IMR-90 (cell line): ENCODE results near the gene IFTAP. TPM values are rescaled to one million over a fixed set of nuclear protein-coding genes. Genes with fewer than 3 reads are reported as not detected.

ENCODE experiments used
- ATAC-seq: fragments of 200-7000 bp; cut with Tn5 transposase; 2 replicates; pipeline ENCODE4 v1.9.1; 2020; ENCODE audit warnings: low read depth, mild to moderate bottlenecking, moderate library complexity
- BruUV-seq: library from RNA; stranded (reverse); fragments of 400-500 nt; replicated peaks from 2 replicates; lab custom pipeline; 2021; lab: Mats Ljungman, UMichigan
- CTCF ChIA-PET: fragments of 300-600 bp; formaldehyde crosslinking; extraction: SDS; loops from one replicate; lab custom pipeline; 2021; ENCODE audit warnings: antibody characterized with exemption; lab: Yijun Ruan, JAX
- POLR2A ChIA-PET: fragments of 300-600 bp; sonication (Branson Sonifier 250); formaldehyde crosslinking; loops from one replicate; lab custom pipeline; 2022; ENCODE audit warnings: antibody characterized with exemption; ENCODE audit not compliant: unreplicated experiment; lab: Charles Lee
- DNase-seq: peaks from one replicate; pipeline ENCODE4 v3.0.0; 2013
- H2AFZ ChIP-seq: replicated peaks from 2 replicates; pipeline ENCODE3; 2013; ENCODE audit warnings: low read length, mild to moderate bottlenecking; ENCODE audit not compliant: poor library complexity
- H2AK5ac ChIP-seq: 2 replicates; pipeline ENCODE4 v1.6.1; 2013; ENCODE audit warnings: low read depth, low read length, inconsistent platforms
- H2AK9ac ChIP-seq: replicated peaks from 2 replicates; pipeline ENCODE3; 2013; ENCODE audit warnings: mild to moderate bottlenecking, low read depth, low read length, moderate library complexity; ENCODE audit not compliant: poor library complexity
- H2BK120ac ChIP-seq: 2 replicates; pipeline ENCODE4 v1.6.1; 2013; ENCODE audit warnings: low read depth, low read length, inconsistent platforms
- H2BK15ac ChIP-seq: 3 replicates; pipeline ENCODE4 v1.6.1; 2013; ENCODE audit warnings: low read depth, low read length, inconsistent platforms
- H2BK20ac ChIP-seq: 2 replicates; pipeline ENCODE4 v1.6.1; 2013; ENCODE audit warnings: low read depth, mild to moderate bottlenecking, inconsistent platforms, low read length, moderate library complexity
- H2BK5ac ChIP-seq: 2 replicates; pipeline ENCODE4 v1.6.1; 2013; ENCODE audit warnings: mild to moderate bottlenecking, low read depth, low read length, inconsistent platforms; ENCODE audit not compliant: poor library complexity, severe bottlenecking
- H3K14ac ChIP-seq: replicated peaks from 2 replicates; pipeline ENCODE4 v1.6.1; 2013; ENCODE audit warnings: low read depth, low read length, inconsistent platforms
- H3K18ac ChIP-seq: 2 replicates; pipeline ENCODE4 v1.6.1; 2013; ENCODE audit warnings: low read depth, low read length, control low read depth
- H3K23ac ChIP-seq: 2 replicates; pipeline ENCODE4 v1.6.1; 2013; ENCODE audit warnings: low read depth, low read length, inconsistent platforms
- H3K27ac ChIP-seq: 2 replicates; pipeline ENCODE4 v1.5.1; 2013; ENCODE audit warnings: mild to moderate bottlenecking, control low read depth, low read length; ENCODE audit not compliant: insufficient read depth
- H3K27me3 ChIP-seq: 2 replicates; pipeline ENCODE4 v1.6.1; 2013; ENCODE audit warnings: low read length; ENCODE audit not compliant: control insufficient read depth, insufficient read depth
- H3K36me3 ChIP-seq: 2 replicates; pipeline ENCODE4 v1.6.1; 2013; ENCODE audit warnings: low read length, mixed read lengths; ENCODE audit not compliant: control insufficient read depth, insufficient read depth
- H3K4ac ChIP-seq: 2 replicates; pipeline ENCODE4 v1.6.1; 2013; ENCODE audit warnings: low read depth, low read length, inconsistent platforms
- H3K4me1 ChIP-seq: 2 replicates; pipeline ENCODE4 v1.6.1; 2013; ENCODE audit warnings: low read length, mixed read lengths; ENCODE audit not compliant: control insufficient read depth, insufficient read depth
- H3K4me2 ChIP-seq: 2 replicates; pipeline ENCODE4 v1.6.1; 2013; ENCODE audit warnings: low read depth, mild to moderate bottlenecking, control low read depth, low read length, moderate library complexity
- H3K4me3 ChIP-seq: 2 replicates; pipeline ENCODE4 v1.5.1; 2013; ENCODE audit warnings: low read depth, mild to moderate bottlenecking, control low read depth, low read length, moderate library complexity; ENCODE audit not compliant: insufficient read depth
- H3K56ac ChIP-seq: 2 replicates; pipeline ENCODE4 v1.6.1; 2013; ENCODE audit warnings: low read length, inconsistent platforms; ENCODE audit not compliant: insufficient read depth; ENCODE audit errors: extremely low read depth
- H3K79me1 ChIP-seq, 2 experiments: 2 replicates each; pipeline ENCODE4 v1.6.1; 2013; ENCODE audit warnings: low read length in 2 of 2, inconsistent platforms in 1 of 2, low read depth in 1 of 2
- H3K9ac ChIP-seq: 2 replicates; pipeline ENCODE4 v1.6.1; 2013; ENCODE audit warnings: low read depth, low read length, control low read depth
- H3K9me1 ChIP-seq: 2 replicates; pipeline ENCODE4 v1.6.1; 2013; ENCODE audit warnings: low read length, inconsistent platforms; ENCODE audit not compliant: insufficient read depth
- H3K9me3 ChIP-seq: 2 replicates; pipeline ENCODE4 v1.6.1; 2013; ENCODE audit warnings: low read length; ENCODE audit not compliant: control insufficient read depth, insufficient read depth
- H4K20me1 ChIP-seq: 2 replicates; pipeline ENCODE4 v1.6.1; 2013; ENCODE audit warnings: low read length, inconsistent platforms; ENCODE audit not compliant: insufficient read depth
- H4K5ac ChIP-seq: 2 replicates; pipeline ENCODE4 v1.6.1; 2013; ENCODE audit warnings: mild to moderate bottlenecking, low read depth, low read length, control low read depth
- H4K8ac ChIP-seq, 2 experiments: 2 replicates each; pipeline ENCODE4 v1.6.1; 2013; ENCODE audit warnings: low read depth in 2 of 2, low read length in 2 of 2, control low read depth in 1 of 2, inconsistent platforms in 1 of 2
- H4K91ac ChIP-seq: 2 replicates; pipeline ENCODE4 v1.6.1; 2013; ENCODE audit warnings: low read depth, low read length, inconsistent platforms; ENCODE audit not compliant: insufficient read depth
- CEBPB ChIP-seq: IDR thresholded peaks from 2 replicates; pipeline ENCODE4 v1.6.1; 2012; ENCODE audit warnings: low read depth, low read length, improper control_type of control experiment
- CHD1 ChIP-seq: IDR thresholded peaks from 2 replicates; pipeline ENCODE4 v1.6.1; 2012; ENCODE audit warnings: low read depth, low read length, improper control_type of control experiment
- FOS ChIP-seq: fragments of 150-350 bp; IDR thresholded peaks from 2 replicates; pipeline ENCODE4 v1.6.1; 2016; ENCODE audit warnings: low read depth, low read length
- MAZ ChIP-seq: IDR thresholded peaks from 2 replicates; pipeline ENCODE4 v1.6.1; 2012; ENCODE audit warnings: low read depth, mild to moderate bottlenecking, low read length, improper control_type of control experiment, moderate library complexity, borderline replicate concordance
- MXI1 ChIP-seq: IDR thresholded peaks from 2 replicates; pipeline ENCODE4 v1.6.1; 2012; ENCODE audit warnings: low read depth, mild to moderate bottlenecking, low read length, moderate library complexity, borderline replicate concordance
- POLR2A ChIP-seq: IDR thresholded peaks from 2 replicates; pipeline ENCODE4 v1.6.1; 2012; ENCODE audit warnings: mild to moderate bottlenecking, low read depth, low read length
- RCOR1 ChIP-seq: IDR thresholded peaks from 2 replicates; pipeline ENCODE4 v1.6.1; 2012; ENCODE audit warnings: mild to moderate bottlenecking, low read length, improper control_type of control experiment; ENCODE audit not compliant: insufficient replicate concordance
- RFX5 ChIP-seq: IDR thresholded peaks from 2 replicates; pipeline ENCODE4 v1.8.0; 2012; ENCODE audit warnings: low read depth, mild to moderate bottlenecking, low read length, moderate library complexity
- SMC3 ChIP-seq: fragments of 150-350 bp; IDR thresholded peaks from 2 replicates; pipeline ENCODE4 v1.6.1; 2016; ENCODE audit warnings: low read depth, mild to moderate bottlenecking, antibody characterized with exemption, low read length, moderate library complexity
- WGBS, 2 experiments: methylation state at CpG; one replicate each; pipeline versions ENCODE4 v1.1.5 to v1.1.7; 2013; ENCODE audit warnings: missing lambda C conversion rate in 2 of 2; ENCODE audit not compliant: insufficient read length in 1 of 2; ENCODE audit errors: extremely low coverage in 2 of 2; 5-methylcytosine and 5-hydroxymethylcytosine counted together
- dilution Hi-C: fragments of 300-500 bp; cut with HindIII; formaldehyde crosslinking; loops from one replicate; pipeline ENCODE4 v1.14.3; 2018; ENCODE audit warnings: low sequenced_read_pairs; ENCODE audit not compliant: unreplicated experiment
- in situ Hi-C: fragments of 300-500 bp; cut with MboI; formaldehyde crosslinking; loops from 3 replicates; pipeline ENCODE4 v1.14.3; 2019; ENCODE audit warnings: low sequenced_read_pairs, inconsistent platforms, mixed read lengths
- intact Hi-C: fragments of 100-400 bp; cut with micrococcal nuclease; formaldehyde crosslinking; loops from 2 replicates; pipeline ENCODE4 v1.10.0; 2022
- polyA plus RNA-seq, 3 experiments: library from polyadenylated mRNA; depleted of rRNA; stranded (reverse); fragments of >200 nt; gene quantifications; 2 replicates each; pipeline ENCODE4 v1.2.3, GENCODE V29; 2012; ENCODE audit warnings: low replicate concordance in 1 of 3
- total RNA-seq: library from RNA; depleted of rRNA; stranded (reverse); fragments of >200 nt; gene quantifications from 2 replicates; pipeline ENCODE4 v1.2.3, GENCODE V29; 2012

The IFTAP gene
- total and polyA plus RNA-seq, 2 of the 4 experiments (the other 2 are of a cell fraction): 15.8 to 28.5 TPM

DNA sequence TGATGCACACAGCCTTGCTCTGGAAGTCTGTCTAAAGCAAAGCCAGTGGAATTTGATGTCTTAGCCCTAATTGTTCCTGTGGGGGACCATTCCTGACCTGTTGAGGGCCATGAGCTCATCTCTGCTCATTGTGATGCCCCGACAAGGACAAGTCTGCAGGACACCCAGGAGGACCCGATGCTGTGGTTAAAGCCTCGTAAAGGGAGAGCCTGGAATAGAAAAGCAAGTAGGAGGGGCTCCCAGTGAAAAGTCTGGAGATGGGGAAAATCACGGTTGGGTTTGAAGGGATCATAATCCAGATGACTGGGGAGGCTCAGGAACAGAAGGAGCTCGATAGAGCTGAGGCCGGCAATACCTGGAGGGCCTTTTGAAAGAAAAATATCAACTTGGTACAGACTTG, 102.2 kb downstream of the IFTAP start:
- no peak overlapping the region for H4K91ac ChIP-seq
- H2BK15ac ChIP-seq: no peak overlapping the region
- in situ Hi-C loops (no loop called here), dilution Hi-C loops (no loop called here), intact Hi-C loops (no loop called here)
- no peak overlapping the region for H2AK9ac ChIP-seq
- no peaks in the 10 kb centered on the region for H3K79me1 ChIP-seq
- ChIA-PET CTCF (interaction anchor here (0.7 kb wide), 1 partner anchor 50 kb away, joined by 6 read pairs; no protein-coding TSS in a partner anchor), POLR2A (no interaction called here)
- H2BK120ac ChIP-seq: no peak overlapping the region
- no peak for TF ChIP-seq MXI1
- TF ChIP-seq POLR2A: no peak
- TF ChIP-seq SMC3: no peak
- TF ChIP-seq RCOR1: no peak
- no peak for TF ChIP-seq CEBPB
- no peak for TF ChIP-seq CHD1
- TF ChIP-seq RFX5: no peak
- TF ChIP-seq MAZ: no peak
- no peak for TF ChIP-seq FOS
- H3K9me1 ChIP-seq: no peaks in the 10 kb centered on the region
- 76% methylated on average over 2 of the region's 6 CpGs; no CpG with 5 or more reads in 1 of the 2 experiments for WGBS, 2 experiments
- H3K9ac ChIP-seq: no peak overlapping the region
- no peak overlapping the region for H3K14ac ChIP-seq
- no peak overlapping the region for H2BK20ac ChIP-seq
- H3K4me3 ChIP-seq: no peak overlapping the region
- no peak overlapping the region for H2AK5ac ChIP-seq
- H4K8ac ChIP-seq: no peak overlapping the region
- H3K4me1 ChIP-seq: no peaks in the 10 kb centered on the region
- H3K27me3 ChIP-seq: peaks cover 14% of the 10 kb centered on the region
- no peak overlapping the region for H3K27ac ChIP-seq
- ATAC-seq (no peak), DNase-seq (no peak)
- H3K4me2 ChIP-seq: no peak overlapping the region
- peak overlapping the region; percentile 15; the same call in 1 of the 2 replicates for H3K56ac ChIP-seq
- H3K4ac ChIP-seq: no peak overlapping the region
- H4K20me1 ChIP-seq: no peaks in the 10 kb centered on the region
- no TSS peak for BruUV-seq
- no peak overlapping the region for H2BK5ac ChIP-seq
- no peak overlapping the region for H3K18ac ChIP-seq
- no peak overlapping the region for H2AFZ ChIP-seq
- no peaks in the 10 kb centered on the region for H3K36me3 ChIP-seq
- no peak overlapping the region for H4K5ac ChIP-seq
- no peak overlapping the region for H3K23ac ChIP-seq
- H3K9me3 ChIP-seq: no peaks in the 10 kb centered on the region
